Activated CD4-positive, alpha-beta T cell treated with anti-CD3 and anti-CD28 coated beads, Interleukin-2, amount 50 U/mL, for 24 hours (primary cell): ENCODE data around the gene LAYN.

ENCODE experiments used
- DNase-seq, 2 donors: peaks; one replicate each; pipeline ENCODE4 v3.0.0-alpha.2; 2020; ENCODE audit warnings: low read depth in 1 of 2, low spot score in 1 of 2

The LAYN gene

GRCh38 chr11:111561791-111562325 is 21.3 kb downstream of the LAYN start:
- DNase-seq: no peak

GRCh38 chr11:111562692-111563389 is 22.3 kb downstream of the LAYN start:
- DNase-seq: no peak

- peak; percentile 28 to 66 for DNase-seq
These were observed 24.7 kb downstream of the LAYN start for GRCh38 chr11:111565114-111565720.

GRCh38 chr11:111566324-111566723 is 25.8 kb downstream of the LAYN start:
- no peak for DNase-seq

GRCh38 chr11:111569476-111569875 is 29.0 kb downstream of the LAYN start:
- DNase-seq: no peak

- no peak for DNase-seq
These were observed 30.3 kb downstream of the LAYN start for GRCh38 chr11:111570796-111571195.

- no peak for DNase-seq
These were observed 31.4 kb downstream of the LAYN start for GRCh38 chr11:111571829-111572501.

- no peak for DNase-seq
These were observed 32.1 kb downstream of the LAYN start for GRCh38 chr11:111572581-111572980.

- DNase-seq: no peak
These were observed 33.3 kb downstream of the LAYN start for GRCh38 chr11:111573821-111574249.

GRCh38 chr11:111574373-111575225 is 34.1 kb downstream of the LAYN start:
- DNase-seq: no peak

GRCh38 chr11:111575740-111576139 is 35.2 kb downstream of the LAYN start:
- no peak for DNase-seq

GRCh38 chr11:111577821-111578220 is 37.3 kb downstream of the LAYN start:
- DNase-seq: no peak

GRCh38 chr11:111581341-111581740 is 40.8 kb downstream of the LAYN start:
- DNase-seq: no peak

GRCh38 chr11:111582163-111582562 is 41.6 kb downstream of the LAYN start:
- DNase-seq: no peak

- DNase-seq: no peak
These were observed 42.4 kb downstream of the LAYN start for GRCh38 chr11:111582881-111583280.

GRCh38 chr11:111585371-111585770 is 44.9 kb downstream of the LAYN start:
- no peak for DNase-seq

- DNase-seq: peak in 1 of 2 donors; percentile 27
These were observed 45.9 kb downstream of the LAYN start for GRCh38 chr11:111586388-111586831.

- no peak for DNase-seq
These were observed 48.6 kb downstream of the LAYN start for GRCh38 chr11:111589114-111589513.

- DNase-seq: no peak
These were observed 49.5 kb downstream of the LAYN start for GRCh38 chr11:111589886-111590499.

- no peak for DNase-seq
These were observed 50.9 kb downstream of the LAYN start for GRCh38 chr11:111591187-111591960.
